Dermis lymphatic vessel endothelial cell (primary cell): Measurements from ENCODE around the gene S100A14. TPM values are rescaled to one million over a fixed set of nuclear protein-coding genes. Genes with fewer than 3 reads are reported as not detected.

Experiments used
- total RNA-seq: library from RNA; depleted of rRNA; stranded (reverse); fragments of >200 nt; gene quantifications from 2 replicates; pipeline ENCODE4 v1.2.1, GENCODE V29; 2014

S100A14 gene
- 0.43 TPM in 1 of 2 replicates, not detected in the other for total RNA-seq

DNA sequence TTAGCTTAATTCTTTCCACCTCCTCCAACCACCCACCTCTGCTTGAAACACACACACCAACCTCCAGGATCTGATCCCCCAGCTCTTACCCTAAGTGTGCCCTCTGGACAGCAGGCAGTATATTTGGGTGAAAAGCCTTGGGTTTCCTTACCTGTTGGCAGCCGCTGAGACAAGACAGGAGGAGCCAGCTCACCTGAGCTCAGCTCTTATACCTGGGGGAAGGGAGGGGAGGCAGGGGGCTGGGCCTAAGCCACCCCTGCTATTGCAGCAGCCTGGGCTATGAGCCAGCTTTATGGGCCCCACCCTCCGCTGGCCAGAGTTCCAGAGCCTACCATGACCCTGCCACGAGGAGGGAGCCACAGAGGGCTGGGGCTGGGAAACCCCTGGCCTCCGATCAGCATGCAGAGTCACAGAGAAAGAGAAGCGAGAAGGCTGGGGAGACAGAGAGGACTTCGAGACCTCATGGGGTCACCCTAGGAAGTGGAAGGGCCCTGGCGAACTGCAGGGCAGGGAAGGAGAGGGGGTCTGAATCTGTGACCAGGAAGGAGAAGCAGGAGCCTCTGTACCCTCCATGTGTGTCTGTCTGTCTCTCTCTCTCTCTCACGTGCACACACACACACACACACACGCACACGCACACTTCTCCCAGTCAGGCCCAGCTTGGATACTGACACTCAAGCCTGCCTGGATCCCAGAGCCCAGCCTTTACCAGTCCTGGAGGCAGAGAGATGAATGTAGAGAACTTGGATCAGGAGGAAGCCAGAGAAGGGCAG lies at the start of gene S100A14:
Gene S100A14 (minus strand): TSS at position 182 of the 773 bp plus-strand sequence. CDS start 467 bp downstream, outside the sequence.

DNA sequence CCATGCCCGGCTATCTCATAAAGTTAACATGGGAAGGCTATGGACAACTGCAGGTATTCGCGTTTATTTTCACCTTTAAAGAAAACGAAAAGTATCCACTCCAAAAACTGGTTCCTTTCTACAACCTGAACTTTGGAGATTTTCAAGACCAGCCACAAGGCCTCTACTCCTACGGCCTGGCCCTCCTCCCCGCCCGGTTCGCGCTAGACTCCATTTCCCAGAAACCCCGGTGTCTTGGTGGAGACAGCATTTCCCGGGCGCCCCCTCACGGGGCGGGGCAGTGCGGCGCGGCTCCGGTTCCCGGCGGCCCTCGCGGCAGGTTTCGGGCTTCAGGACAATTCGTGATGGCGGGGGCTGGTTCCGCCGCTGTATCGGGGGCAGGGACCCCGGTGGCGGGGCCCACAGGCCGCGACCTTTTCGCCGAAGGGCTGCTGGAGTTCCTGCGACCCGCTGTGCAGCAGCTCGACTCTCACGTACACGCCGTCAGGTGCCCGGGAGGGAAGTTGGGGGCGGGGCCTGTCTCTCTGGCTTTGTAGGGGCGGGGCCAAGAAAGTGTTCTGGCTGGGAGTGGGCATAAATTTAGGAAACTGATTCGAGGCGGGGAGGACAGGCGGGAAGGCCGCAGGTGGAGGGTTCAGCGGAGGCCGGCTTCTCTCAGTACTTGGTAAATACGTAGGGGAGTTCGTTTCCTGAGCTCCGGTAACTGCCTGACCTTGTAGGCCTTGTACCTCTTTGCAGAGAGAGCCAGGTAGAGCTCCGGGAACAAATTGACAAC lies 42.5 kb upstream of the S100A14 start, which contains the start of gene SNAPIN:
Gene SNAPIN (plus strand): TSS at position 304 of the 775 bp plus-strand sequence. CDS start 41 bp downstream, at position 345.

DNA sequence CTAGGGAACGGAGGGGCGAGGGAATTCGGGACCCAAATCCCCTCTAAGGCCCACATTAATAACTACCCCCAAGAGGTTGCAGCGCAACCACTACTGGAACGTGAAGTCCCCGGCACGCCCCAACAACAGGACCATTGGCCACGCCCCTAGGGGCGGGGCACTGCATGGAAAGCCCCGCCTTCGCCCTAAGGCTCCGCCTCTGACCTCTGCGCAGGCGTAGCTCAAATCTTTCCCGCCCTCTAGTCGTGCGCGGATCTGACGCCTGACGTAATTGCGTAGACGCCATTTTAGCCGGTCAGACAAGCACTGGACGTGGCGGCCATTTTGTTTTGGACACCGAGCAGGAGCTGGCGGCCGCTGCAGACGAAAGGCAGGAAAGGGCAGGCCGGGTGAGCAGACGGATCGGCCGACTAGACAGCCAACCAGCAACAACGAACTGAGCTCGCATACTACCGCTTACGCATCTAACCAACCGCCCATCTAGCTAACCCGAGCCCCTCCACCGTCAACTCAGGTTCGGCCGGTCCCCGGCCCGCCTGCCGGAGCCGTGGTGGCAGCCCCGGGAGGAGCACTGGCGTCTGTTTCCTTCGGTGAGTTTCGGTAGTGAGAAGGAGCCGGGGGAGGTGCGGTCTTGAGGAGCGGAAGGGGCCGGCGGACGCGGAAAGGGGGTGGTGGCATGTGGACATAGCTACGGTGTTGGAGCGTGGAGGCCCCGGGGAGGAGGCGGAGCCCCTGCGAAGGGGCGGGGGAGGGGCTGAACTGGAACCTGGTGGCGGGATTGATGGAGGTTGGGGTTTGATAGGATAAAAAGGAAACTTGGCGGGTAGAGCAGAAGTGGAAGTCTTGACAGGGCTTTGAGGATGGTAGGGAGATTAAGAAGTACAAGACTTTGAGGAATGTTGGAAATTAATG lies 17.9 kb upstream of the S100A14 start, which contains the start of gene CHTOP:
Gene CHTOP (plus strand): TSS at position 313 of the 912 bp plus-strand sequence. CDS start 2,523 bp downstream, outside the sequence.

DNA sequence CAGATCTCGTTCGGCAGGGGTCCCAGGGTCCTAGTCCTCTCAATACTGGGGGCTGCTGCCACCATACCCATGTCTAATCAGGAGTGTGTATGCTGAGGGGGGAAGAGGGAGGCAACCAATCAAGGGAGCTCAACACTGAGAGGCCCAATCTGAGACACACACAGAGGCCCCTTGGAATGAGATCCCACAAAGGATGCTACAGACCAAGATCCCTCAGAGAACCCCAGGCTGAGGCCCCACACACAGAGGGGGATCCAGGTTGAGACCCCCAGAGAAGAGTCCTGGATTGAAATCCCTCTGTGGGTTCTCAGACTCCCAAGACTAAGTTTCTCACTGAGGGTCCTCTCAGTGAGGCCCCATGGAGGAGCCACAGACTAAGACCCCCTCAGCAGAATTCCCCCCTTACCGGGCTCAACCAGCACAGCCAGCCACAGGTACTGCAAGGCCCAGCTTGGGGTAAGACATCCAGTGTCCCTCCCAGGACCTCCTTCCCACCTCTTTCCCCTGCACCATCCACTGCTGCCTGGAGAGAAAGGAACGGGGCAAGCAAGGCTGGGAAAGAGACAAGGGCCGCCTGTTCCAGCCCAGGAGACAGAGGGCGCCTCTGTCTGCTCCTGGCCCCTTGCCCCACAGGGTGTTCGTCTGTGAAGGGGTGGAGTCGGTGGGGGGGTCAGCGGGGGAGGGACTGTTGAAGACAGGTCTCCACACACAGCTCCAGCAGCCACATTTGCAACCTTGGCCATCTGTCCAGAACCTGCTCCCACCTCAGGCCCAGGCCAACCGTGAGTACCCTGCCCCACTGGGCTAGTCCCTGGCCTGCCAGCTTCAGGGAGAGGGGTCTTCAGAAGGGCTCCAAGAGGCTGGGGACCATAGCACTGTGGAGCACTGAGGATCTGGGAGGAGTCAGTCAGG lies 11.8 kb upstream of the S100A14 start, which contains the start of gene S100A1:
Gene S100A1 (plus strand): TSS at position 720 of the 912 bp plus-strand sequence. CDS start 2,088 bp downstream, outside the sequence.

GRCh38 chr1:153626904-153627714 lies 11.0 kb upstream of the S100A14 start, which contains the start of gene S100A13:
S100A13 (minus strand) TSS chr1:153627505; CDS start chr1:153626472, 1,033 bp downstream.

DNA sequence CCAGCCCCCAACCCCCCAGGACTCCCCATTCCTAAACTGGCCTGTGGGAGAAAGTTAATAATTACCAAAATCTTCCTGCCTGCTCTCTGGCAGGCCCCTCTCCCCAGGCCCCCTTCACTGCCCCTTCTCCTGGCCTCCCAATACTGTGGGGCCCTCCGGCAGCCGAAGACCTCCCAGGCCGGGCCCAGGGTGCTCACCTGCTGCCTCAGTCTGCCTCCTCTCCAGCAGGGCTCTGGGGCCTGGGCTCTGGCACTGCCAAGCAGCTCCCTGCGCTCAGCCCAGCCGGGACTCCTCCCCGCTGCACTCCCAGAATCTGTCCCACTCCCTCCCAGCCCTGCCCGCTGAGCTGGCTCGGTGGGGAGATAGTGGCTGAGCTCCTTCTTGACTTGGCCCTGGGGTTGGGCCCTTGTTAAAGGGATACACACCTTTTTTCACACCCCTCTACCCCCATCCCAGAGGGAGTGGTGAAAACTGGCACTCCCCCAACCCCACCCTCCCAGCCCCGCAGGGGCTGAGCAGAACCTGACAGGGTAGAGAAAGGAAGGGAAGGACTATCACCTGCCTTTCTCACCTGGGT lies 3.3 kb downstream of the S100A14 start, which contains the start of gene S100A16:
Gene S100A16 (minus strand): TSS at position 383 of the 577 bp plus-strand sequence. CDS start 4,986 bp downstream, outside the sequence.

DNA sequence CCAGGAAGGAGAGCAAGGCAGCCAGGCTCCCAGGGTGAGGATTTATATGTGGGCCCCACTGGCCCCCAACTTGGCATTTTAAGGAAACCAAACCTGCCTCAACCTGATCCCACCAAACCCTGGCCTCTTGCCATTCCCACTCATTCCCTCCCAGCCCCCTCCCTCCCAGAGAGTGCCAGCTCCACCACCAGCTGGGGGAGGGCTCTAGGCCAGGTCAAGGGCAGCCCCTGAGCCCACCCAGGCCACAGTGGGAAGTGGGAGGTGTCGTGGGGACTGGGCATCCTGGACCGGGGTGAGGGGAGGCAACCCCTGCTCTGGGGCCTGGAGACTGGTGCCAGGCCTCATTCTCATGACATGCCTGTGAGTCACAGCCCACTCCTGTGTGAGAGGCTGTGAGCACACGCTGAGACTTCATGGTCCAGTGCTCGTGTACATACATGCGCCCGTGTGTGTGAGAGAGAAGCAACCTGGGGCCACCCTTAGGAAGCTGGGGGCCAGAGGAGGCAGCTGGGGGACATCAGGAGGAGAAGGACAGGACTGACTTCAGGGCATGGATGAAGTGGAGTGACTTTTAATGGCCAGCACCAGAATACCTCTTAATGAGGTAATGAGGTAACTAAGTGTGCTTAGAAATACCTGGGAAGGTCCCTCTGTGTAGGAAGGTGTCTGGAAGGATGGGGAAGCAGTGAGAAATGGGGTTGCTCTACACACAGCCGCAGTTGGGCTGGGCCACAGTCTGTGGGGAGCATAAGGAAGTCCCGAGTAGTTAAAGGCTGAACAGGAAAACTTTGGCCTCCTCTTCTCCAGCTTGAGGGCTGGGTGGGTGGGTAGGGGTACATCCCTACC lies 50.4 kb downstream of the S100A14 start, which contains the start of gene S100A2:
Gene S100A2 (minus strand): TSS at position 316 of the 846 bp plus-strand sequence. CDS start 1,967 bp downstream, outside the sequence.

Other genes with a start within 250 kb of the S100A14 start
- not detected in 2 replicates for gene S100A12, start 240.7 kb downstream of the S100A14 start, total RNA-seq
- not detected in 2 replicates for gene S100A8, start 225.3 kb downstream of the S100A14 start, total RNA-seq
- not detected in 2 replicates for gene S100A7A, start 199.8 kb downstream of the S100A14 start, total RNA-seq
- gene S100A7, start 155.7 kb downstream of the S100A14 start, total RNA-seq: not detected in 2 replicates
- 478 and 706 TPM in 2 replicates for gene S100A6, start 80.3 kb downstream of the S100A14 start, total RNA-seq
- gene S100A5, start 75.4 kb downstream of the S100A14 start, total RNA-seq: 0.17 TPM in 1 of 2 replicates, not detected in the other
- 18.1 and 19.9 TPM in 2 replicates for gene S100A4, start 70.5 kb downstream of the S100A14 start, total RNA-seq
- gene S100A3, start 67.1 kb downstream of the S100A14 start, total RNA-seq: 0.26 and 1.3 TPM in 2 replicates
- gene S100A2, start 50.5 kb downstream of the S100A14 start, total RNA-seq: 0.86 and 0.98 TPM in 2 replicates
- 456 and 493 TPM in 2 replicates for gene S100A16, start 3.2 kb downstream of the S100A14 start, total RNA-seq
- 161 and 182 TPM in 2 replicates for gene S100A13, start 11.2 kb upstream of the S100A14 start, total RNA-seq
- not detected in 2 replicates for gene S100A1, start 12.1 kb upstream of the S100A14 start, total RNA-seq
- gene CHTOP, start 17.7 kb upstream of the S100A14 start, total RNA-seq: 23.4 and 30.3 TPM in 2 replicates
- 56.7 and 68.2 TPM in 2 replicates for gene SNAPIN, start 42.4 kb upstream of the S100A14 start, total RNA-seq
- gene ILF2, start 54.7 kb upstream of the S100A14 start, total RNA-seq: 169 and 218 TPM in 2 replicates
- 20.4 and 32.7 TPM in 2 replicates for gene NPR1, start 62.4 kb upstream of the S100A14 start, total RNA-seq
- 15.0 and 18.9 TPM in 2 replicates for gene INTS3, start 111.7 kb upstream of the S100A14 start, total RNA-seq
- 41.2 and 59.6 TPM in 2 replicates for gene SLC27A3, start 159.1 kb upstream of the S100A14 start, total RNA-seq